ENCODE data around the gene SLC2A4RG. TPM values are rescaled to one million over a fixed set of nuclear protein-coding genes. Genes with fewer than 3 reads are reported as not detected.

SLC2A4RG gene
- total and polyA plus RNA-seq, 2 of the 13 experiments (the other 11 are each of a cell fraction or from before 2014, with no cell fraction given), result 91.4 to 95.9 TPM

GRCh38 chr20:63696628-63697356 lies 42.8 kb upstream of the SLC2A4RG start, which contains the start of gene TNFRSF6B (continued):
- TF ChIP-seq CSRNP1 (CRISPR knock-in tag; IDR thresholded peaks at IDR 0.05) (peak; percentile 9; the same call in 1 of the 2 replicates), ISX (CRISPR knock-in tag; conservative IDR thresholded peaks at IDR 0.05) (no peak), KDM4B (CRISPR knock-in tag; IDR thresholded peaks at IDR 0.05) (no peak), KMT2A (CRISPR knock-in tag; IDR thresholded peaks at IDR 0.05) (no peak), ZGPAT (CRISPR knock-in tag; IDR thresholded peaks at IDR 0.05) (peak; percentile 50; the same call in 1 of the 2 replicates), LCORL (IDR thresholded peaks at IDR 0.05) (no peak), LCORL (CRISPR knock-in tag; IDR thresholded peaks at IDR 0.05) (0 out of 2 replicates have a peak, but pooled peaks have one; percentile 53), THAP8 (CRISPR knock-in tag; IDR thresholded peaks at IDR 0.05; ENCODE audit: borderline replicate concordance) (no peak), AGO1 (IDR thresholded peaks at IDR 0.05; ENCODE audit: low read depth, low read length, poor library complexity, severe bottlenecking) (peak; percentile 99), PLRG1 (conservative IDR thresholded peaks at IDR 0.05) (no peak), NCOA2 (CRISPR knock-in tag; IDR thresholded peaks at IDR 0.05) (peak; percentile 33; the same call in 1 of the 2 replicates), ZNF10 (CRISPR knock-in tag; IDR thresholded peaks at IDR 0.05; ENCODE audit: borderline replicate concordance, low read depth) (no peak), JARID2 (CRISPR knock-in tag; IDR thresholded peaks at IDR 0.05; ENCODE audit: insufficient replicate concordance) (peak; percentile 56), SKIL (CRISPR knock-in tag; IDR thresholded peaks at IDR 0.05; ENCODE audit: borderline replicate concordance) (no peak; the same call in 1 of the 2 replicates), GTF2F1 (IDR thresholded peaks at IDR 0.05; ENCODE audit: low read length) (no peak), ARID2 (CRISPR knock-in tag; IDR thresholded peaks at IDR 0.05; ENCODE audit: borderline replicate concordance) (no peak), ZNF678 (CRISPR knock-in tag; IDR thresholded peaks at IDR 0.05) (0 out of 2 replicates have a peak, but pooled peaks have one; percentile 11), ZNF143 (CRISPR knock-in tag; IDR thresholded peaks at IDR 0.05) (peak; percentile 43; the same call in 1 of the 2 replicates), ZNF251 (CRISPR knock-in tag; IDR thresholded peaks at IDR 0.05) (no peak), MAFG (CRISPR knock-in tag; IDR thresholded peaks at IDR 0.05) (0 out of 2 replicates have a peak, but pooled peaks have one; percentile 22), MATR3 (CRISPR knock-in tag; IDR thresholded peaks at IDR 0.05) (no peak), SOX5 (CRISPR knock-in tag; IDR thresholded peaks at IDR 0.05; ENCODE audit: borderline replicate concordance) (peak; percentile 28; the same call in 1 of the 2 replicates), ZSCAN31 (CRISPR knock-in tag; IDR thresholded peaks at IDR 0.05; ENCODE audit: low read depth) (no peak; the same call in 1 of the 2 replicates), SP2 (CRISPR knock-in tag; IDR thresholded peaks at IDR 0.05) (no peak)

Data from HepG2 (cell line).